ENCODE results near the gene KLHL22.
A peak's percentile ranks its signal among the peaks of the same experiment; 100 is the strongest.

The KLHL22 gene

DNA sequence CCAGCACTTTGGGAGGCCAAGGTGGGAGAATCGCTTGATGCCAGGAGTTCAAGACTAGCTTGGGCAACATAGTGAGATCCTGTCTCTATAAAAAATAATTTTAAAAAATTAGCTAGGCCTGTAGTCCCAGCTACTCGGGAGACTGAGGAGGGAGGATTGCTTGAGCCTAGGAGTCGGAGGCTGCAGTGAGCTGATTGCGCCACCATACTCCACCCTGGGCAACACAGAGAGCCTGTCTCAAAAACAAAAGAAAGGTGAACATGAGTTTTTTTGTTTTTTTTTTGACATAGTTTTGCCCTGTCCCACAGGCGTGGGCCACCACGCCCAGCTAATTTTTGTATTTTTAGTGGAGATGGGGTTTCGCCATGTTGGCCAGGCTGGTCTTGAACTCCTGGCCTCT lies 29.5 kb upstream of the KLHL22 start:
- Histone ChIP-seq H3K4me2 (ENCODE audit: low read length) (no peak overlapping the region), H3K4me1 (ENCODE audit: insufficient read depth, low read length, severe bottlenecking) (peaks cover 25% of the 10 kb centered on the region), H3K27ac (ENCODE audit: low read depth, low read length, poor library complexity, severe bottlenecking) (no peak overlapping the region), H3K9ac (ENCODE audit: low read length) (no peak overlapping the region), H3K9me2 (ENCODE audit: low read depth, low read length) (no peaks in the 10 kb centered on the region), H3K4me3 (ENCODE audit: low read depth, low read length, poor library complexity, severe bottlenecking) (no peak overlapping the region), H3K9me3 (ENCODE audit: low read length) (no peaks in the 10 kb centered on the region), H3F3A (ENCODE audit: insufficient read depth, low read length) (no peaks in the 10 kb centered on the region), H3K36me3 (ENCODE audit: insufficient read depth, low read length) (peaks cover 38% of the 10 kb centered on the region), H3K27me3 (ENCODE audit: insufficient read depth, low read length) (no peaks in the 10 kb centered on the region), H2AFZ (ENCODE audit: low read length) (no peak overlapping the region), H3K79me2 (ENCODE audit: insufficient read depth, low read length) (peaks cover 30% of the 10 kb centered on the region), H4K20me1 (ENCODE audit: insufficient read depth, low read length) (0 out of 2 replicates have a peak, but pooled peaks cover 2% of the 10 kb centered on the region)
- TF ChIP-seq, protein P1, sequence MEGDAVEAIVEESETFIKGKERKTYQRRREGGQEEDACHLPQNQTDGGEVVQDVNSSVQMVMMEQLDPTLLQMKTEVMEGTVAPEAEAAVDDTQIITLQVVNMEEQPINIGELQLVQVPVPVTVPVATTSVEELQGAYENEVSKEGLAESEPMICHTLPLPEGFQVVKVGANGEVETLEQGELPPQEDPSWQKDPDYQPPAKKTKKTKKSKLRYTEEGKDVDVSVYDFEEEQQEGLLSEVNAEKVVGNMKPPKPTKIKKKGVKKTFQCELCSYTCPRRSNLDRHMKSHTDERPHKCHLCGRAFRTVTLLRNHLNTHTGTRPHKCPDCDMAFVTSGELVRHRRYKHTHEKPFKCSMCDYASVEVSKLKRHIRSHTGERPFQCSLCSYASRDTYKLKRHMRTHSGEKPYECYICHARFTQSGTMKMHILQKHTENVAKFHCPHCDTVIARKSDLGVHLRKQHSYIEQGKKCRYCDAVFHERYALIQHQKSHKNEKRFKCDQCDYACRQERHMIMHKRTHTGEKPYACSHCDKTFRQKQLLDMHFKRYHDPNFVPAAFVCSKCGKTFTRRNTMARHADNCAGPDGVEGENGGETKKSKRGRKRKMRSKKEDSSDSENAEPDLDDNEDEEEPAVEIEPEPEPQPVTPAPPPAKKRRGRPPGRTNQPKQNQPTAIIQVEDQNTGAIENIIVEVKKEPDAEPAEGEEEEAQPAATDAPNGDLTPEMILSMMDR (IDR thresholded peaks at IDR 0.05; ENCODE audit: low read length), result no peak
- no peak for TF ChIP-seq EZH2 (IDR thresholded peaks at IDR 0.05; ENCODE audit: borderline replicate concordance, low read length)

DNA sequence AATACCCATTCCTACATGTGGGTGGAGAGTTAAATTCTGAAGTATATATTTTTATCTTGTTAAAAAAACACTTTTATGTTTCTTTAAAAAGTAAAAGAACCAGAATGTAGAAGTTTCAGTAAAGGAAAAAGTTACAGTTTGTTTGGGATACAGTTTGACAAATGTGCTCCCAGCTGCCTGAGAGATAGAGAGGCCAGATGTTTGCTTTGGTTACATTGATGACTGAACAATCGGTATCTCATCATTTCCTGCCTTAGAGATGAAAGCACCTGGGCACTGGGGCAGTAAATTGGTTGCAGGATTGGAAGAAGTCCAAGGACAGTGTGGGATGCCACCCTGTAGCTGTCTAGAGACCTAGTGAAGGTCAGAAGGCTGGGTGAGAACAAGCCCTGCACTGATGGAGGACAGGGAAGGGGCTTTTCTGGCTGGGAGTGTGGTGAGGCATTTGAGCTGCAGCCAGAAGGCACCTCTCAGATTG lies 28.4 kb upstream of the KLHL22 start:
- no peaks in the 10 kb centered on the region for H3K27me3 ChIP-seq (ENCODE audit: insufficient read depth, low read length)
- no peaks in the 10 kb centered on the region for H3K9me2 ChIP-seq (ENCODE audit: low read depth, low read length)
- no peak overlapping the region for H3K4me3 ChIP-seq (ENCODE audit: low read depth, low read length, poor library complexity, severe bottlenecking)
- H3K9ac ChIP-seq (ENCODE audit: low read length), result no peak overlapping the region; the same call in 1 of the 2 replicates
- H4K20me1 ChIP-seq (ENCODE audit: insufficient read depth, low read length), result 0 out of 2 replicates have a peak, but pooled peaks cover 2% of the 10 kb centered on the region
- no peak overlapping the region for H2AFZ ChIP-seq (ENCODE audit: low read length)
- peaks cover 25% of the 10 kb centered on the region for H3K4me1 ChIP-seq (ENCODE audit: insufficient read depth, low read length, severe bottlenecking)
- TF ChIP-seq, protein P1 (IDR thresholded peaks at IDR 0.05; ENCODE audit: low read length), result no peak
- no peak for TF ChIP-seq EZH2 (IDR thresholded peaks at IDR 0.05; ENCODE audit: borderline replicate concordance, low read length)
- H3K4me2 ChIP-seq (ENCODE audit: low read length), result peak overlapping the region; percentile 4; the same call in 1 of the 2 replicates
- peaks cover 47% of the 10 kb centered on the region for H3K36me3 ChIP-seq (ENCODE audit: insufficient read depth, low read length)
- H3K9me3 ChIP-seq (ENCODE audit: low read length), result no peaks in the 10 kb centered on the region
- no peaks in the 10 kb centered on the region for H3F3A ChIP-seq (ENCODE audit: insufficient read depth, low read length)
- peak overlapping the region; percentile 42 for H3K27ac ChIP-seq (ENCODE audit: low read depth, low read length, poor library complexity, severe bottlenecking)
- peaks cover 30% of the 10 kb centered on the region for H3K79me2 ChIP-seq (ENCODE audit: insufficient read depth, low read length)

DNA sequence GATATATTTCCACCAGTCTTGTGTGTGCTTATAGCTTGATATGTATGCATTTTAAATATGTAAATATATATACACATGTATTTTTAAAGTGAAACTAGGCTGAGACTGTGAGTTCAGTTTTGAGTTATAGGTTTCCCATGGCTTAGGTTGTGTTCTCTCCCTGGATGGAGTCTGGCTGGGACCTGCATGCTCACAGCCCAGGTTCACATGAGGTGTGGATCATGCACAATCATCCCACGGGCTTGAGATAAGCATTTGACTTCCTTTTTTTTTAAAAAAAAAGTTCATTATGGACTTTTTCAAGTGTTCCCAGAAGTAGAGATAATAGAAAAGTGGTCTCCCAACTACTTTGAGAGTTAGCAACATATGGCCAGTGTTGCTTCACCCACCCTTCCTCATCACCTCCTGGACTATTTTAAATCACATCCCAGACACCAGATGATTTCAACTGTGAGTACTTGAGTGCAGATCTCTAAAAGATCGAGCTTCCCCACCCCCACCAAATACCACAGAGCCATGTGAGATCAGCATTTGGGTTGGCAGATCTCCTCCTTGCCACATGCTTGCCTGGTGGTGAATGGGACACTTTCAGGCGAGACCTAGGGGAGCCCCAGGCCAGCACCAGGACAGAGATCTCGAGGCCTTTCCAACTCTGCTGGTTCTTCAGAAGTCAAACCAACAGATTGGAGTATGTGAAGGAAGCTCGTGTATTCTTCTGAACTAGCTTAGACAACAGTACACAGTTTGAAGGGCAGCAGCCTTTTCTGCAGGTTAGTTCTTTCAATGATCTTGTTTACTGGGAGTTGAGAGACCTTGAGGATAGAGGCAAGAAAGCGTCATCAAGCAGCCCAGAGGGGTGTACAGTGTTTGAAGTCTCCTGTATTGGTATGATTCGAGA lies 27.7 kb upstream of the KLHL22 start:
- Histone ChIP-seq H2AFZ (ENCODE audit: low read length) (no peak overlapping the region), H3K4me1 (ENCODE audit: insufficient read depth, low read length, severe bottlenecking) (peaks cover 25% of the 10 kb centered on the region), H3F3A (ENCODE audit: insufficient read depth, low read length) (no peaks in the 10 kb centered on the region), H3K27ac (ENCODE audit: low read depth, low read length, poor library complexity, severe bottlenecking) (peak overlapping the region; percentile 42), H3K36me3 (ENCODE audit: insufficient read depth, low read length) (peaks cover 48% of the 10 kb centered on the region), H3K4me2 (ENCODE audit: low read length) (peak overlapping the region; percentile 4; the same call in 1 of the 2 replicates), H3K9me2 (ENCODE audit: low read depth, low read length) (no peaks in the 10 kb centered on the region), H3K27me3 (ENCODE audit: insufficient read depth, low read length) (no peaks in the 10 kb centered on the region), H3K9ac (ENCODE audit: low read length) (no peak overlapping the region), H3K4me3 (ENCODE audit: low read depth, low read length, poor library complexity, severe bottlenecking) (no peak overlapping the region), H3K9me3 (ENCODE audit: low read length) (no peaks in the 10 kb centered on the region), H3K79me2 (ENCODE audit: insufficient read depth, low read length) (peaks cover 33% of the 10 kb centered on the region), H4K20me1 (ENCODE audit: insufficient read depth, low read length) (0 out of 2 replicates have a peak, but pooled peaks cover 2% of the 10 kb centered on the region)
- TF ChIP-seq EZH2 (IDR thresholded peaks at IDR 0.05; ENCODE audit: borderline replicate concordance, low read length), result no peak
- TF ChIP-seq, protein P1 (IDR thresholded peaks at IDR 0.05; ENCODE audit: low read length), result no peak

Measured in OCI-LY1 (cell line).